PC-9 (cell line): ENCODE measurements around the gene SLC39A13.

Source experiments
- EZH2 ChIP-seq: fragments of 200-600 bp; sonication (generic); IDR thresholded peaks from 2 replicates; pipeline ENCODE4 v1.8.0; 2017; ENCODE audit warnings: antibody characterized with exemption, low read depth
- TF ChIP-seq, protein P1 (sequence below): fragments of 200-600 bp; sonication (generic); conservative IDR thresholded peaks from 2 replicates; pipeline ENCODE4 v1.6.1; 2017; ENCODE audit warnings: mixed run types, antibody characterized with exemption, mild to moderate bottlenecking, moderate library complexity

DNA sequence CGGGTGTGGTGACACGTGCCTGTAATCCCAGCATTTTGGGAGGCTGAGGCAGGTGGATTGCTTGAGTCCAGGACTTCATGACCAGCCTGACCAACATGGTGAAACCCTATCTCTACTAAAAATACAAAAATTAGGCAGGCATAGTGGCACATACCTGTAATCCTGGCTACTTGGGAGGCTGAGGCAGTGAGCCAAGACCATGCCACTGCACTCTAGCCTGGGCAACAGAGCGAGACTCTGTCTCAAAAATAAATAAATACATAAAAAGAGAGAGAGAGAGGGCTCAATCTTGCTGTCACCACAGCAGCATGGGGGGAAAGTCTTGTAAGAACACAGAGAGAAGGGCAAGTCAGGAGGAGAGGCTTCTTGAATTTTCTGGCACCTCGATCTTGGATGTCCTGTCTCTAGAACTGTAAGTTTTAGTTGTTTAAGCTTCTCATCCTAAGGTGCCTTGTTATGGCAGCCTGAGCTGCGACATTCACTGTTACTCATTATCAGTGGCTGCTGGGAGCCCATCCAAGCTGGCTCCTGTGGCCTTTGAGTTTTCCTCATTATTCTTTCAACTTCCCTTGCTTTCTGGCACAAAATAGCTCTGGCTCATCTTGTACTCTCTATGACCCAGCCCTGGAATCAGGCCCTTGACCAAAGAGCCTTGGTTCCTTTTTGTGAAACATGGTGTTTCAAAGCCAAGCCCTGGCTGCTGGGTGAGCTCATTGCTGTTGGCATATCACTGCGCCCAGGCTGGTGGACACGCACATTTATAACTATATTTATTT, 25.8 kb downstream of the SLC39A13 start:
- TF ChIP-seq, protein P1, sequence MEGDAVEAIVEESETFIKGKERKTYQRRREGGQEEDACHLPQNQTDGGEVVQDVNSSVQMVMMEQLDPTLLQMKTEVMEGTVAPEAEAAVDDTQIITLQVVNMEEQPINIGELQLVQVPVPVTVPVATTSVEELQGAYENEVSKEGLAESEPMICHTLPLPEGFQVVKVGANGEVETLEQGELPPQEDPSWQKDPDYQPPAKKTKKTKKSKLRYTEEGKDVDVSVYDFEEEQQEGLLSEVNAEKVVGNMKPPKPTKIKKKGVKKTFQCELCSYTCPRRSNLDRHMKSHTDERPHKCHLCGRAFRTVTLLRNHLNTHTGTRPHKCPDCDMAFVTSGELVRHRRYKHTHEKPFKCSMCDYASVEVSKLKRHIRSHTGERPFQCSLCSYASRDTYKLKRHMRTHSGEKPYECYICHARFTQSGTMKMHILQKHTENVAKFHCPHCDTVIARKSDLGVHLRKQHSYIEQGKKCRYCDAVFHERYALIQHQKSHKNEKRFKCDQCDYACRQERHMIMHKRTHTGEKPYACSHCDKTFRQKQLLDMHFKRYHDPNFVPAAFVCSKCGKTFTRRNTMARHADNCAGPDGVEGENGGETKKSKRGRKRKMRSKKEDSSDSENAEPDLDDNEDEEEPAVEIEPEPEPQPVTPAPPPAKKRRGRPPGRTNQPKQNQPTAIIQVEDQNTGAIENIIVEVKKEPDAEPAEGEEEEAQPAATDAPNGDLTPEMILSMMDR: no peak
- TF ChIP-seq EZH2: no peak
